Caco-2 (cell line): ENCODE results near the gene ATXN7L1. TPM values are rescaled to one million over a fixed set of nuclear protein-coding genes. Genes with fewer than 3 reads are reported as not detected.

Experiments used
- BruUV-seq: library from RNA; stranded (reverse); fragments of 400-500 nt; replicated peaks from 2 replicates; lab custom pipeline; 2021; lab: Mats Ljungman, UMichigan
- CTCF ChIA-PET: fragments of 300-600 bp; sonication (Branson Sonifier 250); formaldehyde crosslinking; loops from one replicate; lab custom pipeline; 2022; ENCODE audit warnings: antibody characterized with exemption; lab: Charles Lee
- POLR2A ChIA-PET: fragments of 300-600 bp; sonication (Branson Sonifier 250); formaldehyde crosslinking; loops from one replicate; lab custom pipeline; 2022; ENCODE audit warnings: antibody characterized with exemption; lab: Charles Lee
- DNase-seq, 2 experiments: peaks; one replicate each; pipeline versions ENCODE4 v3.0.0 to v3.0.0-alpha.2; 2020 to 2022
- H3K27me3 ChIP-seq: replicated peaks from 2 replicates; pipeline ENCODE4 v1.6.0; 2011; ENCODE audit warnings: low read length; ENCODE audit not compliant: control insufficient read depth, insufficient read depth
- H3K36me3 ChIP-seq: 2 replicates; pipeline ENCODE4 v1.5.1; 2011; ENCODE audit warnings: low read length; ENCODE audit not compliant: control insufficient read depth, insufficient read depth
- H3K4me1 ChIP-seq: fragments of 250-450 bp; sonication (Bioruptor Pico); 2 replicates; pipeline ENCODE4 v1.5.1; 2020; ENCODE audit warnings: mild to moderate bottlenecking
- H3K4me3 ChIP-seq: 2 replicates; pipeline ENCODE4 v1.5.1; 2011; ENCODE audit warnings: low read depth, mild to moderate bottlenecking, control low read depth, low read length
- H3K9me3 ChIP-seq: fragments of 250-450 bp; sonication (Bioruptor Pico); 2 replicates; pipeline ENCODE4 v1.5.1; 2020; ENCODE audit warnings: mild to moderate bottlenecking, moderate library complexity
- H3K27ac Mint-ChIP-seq: one replicate; pipeline ENCODE4 v1.8.0; 2022; ENCODE audit warnings: mixed read lengths; ENCODE audit not compliant: unreplicated experiment
- H3K27me3 Mint-ChIP-seq: one replicate; pipeline ENCODE4 v1.8.0; 2022; ENCODE audit warnings: mixed read lengths; ENCODE audit not compliant: insufficient read depth, unreplicated experiment
- H3K36me3 Mint-ChIP-seq: one replicate; pipeline ENCODE4 v1.8.0; 2022; ENCODE audit warnings: mild to moderate bottlenecking, mixed read lengths; ENCODE audit not compliant: insufficient read depth, unreplicated experiment
- H3K4me1 Mint-ChIP-seq: one replicate; pipeline ENCODE4 v1.8.0; 2022; ENCODE audit warnings: low read depth, mixed read lengths; ENCODE audit not compliant: unreplicated experiment
- H3K4me3 Mint-ChIP-seq: one replicate; pipeline ENCODE4 v1.8.0; 2022; ENCODE audit warnings: mild to moderate bottlenecking, moderate library complexity, mixed read lengths; ENCODE audit not compliant: unreplicated experiment
- H3K9me3 Mint-ChIP-seq: one replicate; pipeline ENCODE4 v1.8.0; 2022; ENCODE audit warnings: mixed read lengths; ENCODE audit not compliant: unreplicated experiment
- intact Hi-C: fragments of 100-400 bp; cut with micrococcal nuclease; formaldehyde crosslinking; loops from one replicate; pipeline ENCODE4 v1.10.0; 2022; ENCODE audit not compliant: unreplicated experiment
- total RNA-seq: library from RNA; stranded (reverse); gene quantifications from 2 replicates; pipeline ENCODE4 v1.2.3, GENCODE V29; 2022
- TF ChIP-seq, protein P1 (sequence below), 2 experiments: fragments of 200-600 bp in 1 of 2; IDR thresholded peaks; 1 replicate in 1 of 2; 2 replicates in 1 of 2; pipeline versions ENCODE4 v1.5.1 to v1.8.0; 2011 to 2022; ENCODE audit warnings: antibody characterized with exemption in 1 of 2, control low read depth in 1 of 2, inconsistent platforms in 1 of 2, low read depth in 1 of 2, low read length in 1 of 2, mild to moderate bottlenecking in 1 of 2, moderate library complexity in 1 of 2; ENCODE audit not compliant: insufficient read depth in 1 of 2, severe bottlenecking in 1 of 2, unreplicated experiment in 1 of 2

ATXN7L1 gene
- total RNA-seq, 1 experiment from 2014 or later = 14.1 TPM

DNA sequence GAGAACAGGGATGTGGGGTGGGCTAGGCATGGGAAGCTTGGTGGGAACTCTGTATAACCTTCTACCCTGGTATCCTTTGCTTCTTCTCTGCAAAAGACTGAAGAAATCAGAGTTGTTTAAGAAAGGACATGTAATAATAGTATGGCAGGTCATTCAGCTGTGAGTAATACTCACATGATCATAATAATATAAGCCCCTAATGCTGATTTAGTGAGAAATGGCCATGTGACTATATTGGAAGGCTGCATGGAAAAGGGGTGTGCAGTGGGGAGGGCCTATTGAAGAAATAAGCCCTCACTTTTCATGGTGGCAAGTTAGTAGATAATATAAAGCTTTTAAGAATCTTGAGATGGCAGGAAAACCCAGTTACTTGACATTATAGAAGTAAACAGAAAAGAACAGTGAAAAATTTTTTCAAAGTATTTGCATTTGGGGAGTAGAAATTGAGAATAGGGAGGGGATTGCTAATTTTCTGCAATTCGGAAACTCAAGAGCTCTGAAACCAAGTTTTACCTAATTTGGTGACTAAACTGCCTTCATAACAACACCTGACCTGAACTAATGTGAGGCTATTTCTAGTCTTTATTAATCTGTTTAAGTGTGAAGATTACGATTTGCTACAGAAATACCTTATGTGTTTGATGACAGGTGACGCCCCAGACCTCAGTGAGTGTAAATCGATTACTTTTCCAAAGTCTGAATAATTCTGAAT is 44.4 kb downstream of the ATXN7L1 start:
- H3K9me3 ChIP-seq = no peaks in the 10 kb centered on the region
- CTCF ChIA-PET = interaction anchor here (0.6 kb wide), 1 partner anchor 32 kb away, joined by 3 read pairs; no protein-coding TSS in a partner anchor
- BruUV-seq = no TSS peak
- no peaks in the 10 kb centered on the region for H3K36me3 ChIP-seq
- peaks cover 32% of the 10 kb centered on the region for H3K4me1 ChIP-seq
- H3K4me3 ChIP-seq = no peak overlapping the region
- POLR2A ChIA-PET = interaction anchor here (0.6 kb wide), 1 partner anchor 365 kb away, joined by 4 read pairs; no protein-coding TSS in a partner anchor
- no peak overlapping the region for H3K27ac Mint-ChIP-seq
- TF ChIP-seq, protein P1, sequence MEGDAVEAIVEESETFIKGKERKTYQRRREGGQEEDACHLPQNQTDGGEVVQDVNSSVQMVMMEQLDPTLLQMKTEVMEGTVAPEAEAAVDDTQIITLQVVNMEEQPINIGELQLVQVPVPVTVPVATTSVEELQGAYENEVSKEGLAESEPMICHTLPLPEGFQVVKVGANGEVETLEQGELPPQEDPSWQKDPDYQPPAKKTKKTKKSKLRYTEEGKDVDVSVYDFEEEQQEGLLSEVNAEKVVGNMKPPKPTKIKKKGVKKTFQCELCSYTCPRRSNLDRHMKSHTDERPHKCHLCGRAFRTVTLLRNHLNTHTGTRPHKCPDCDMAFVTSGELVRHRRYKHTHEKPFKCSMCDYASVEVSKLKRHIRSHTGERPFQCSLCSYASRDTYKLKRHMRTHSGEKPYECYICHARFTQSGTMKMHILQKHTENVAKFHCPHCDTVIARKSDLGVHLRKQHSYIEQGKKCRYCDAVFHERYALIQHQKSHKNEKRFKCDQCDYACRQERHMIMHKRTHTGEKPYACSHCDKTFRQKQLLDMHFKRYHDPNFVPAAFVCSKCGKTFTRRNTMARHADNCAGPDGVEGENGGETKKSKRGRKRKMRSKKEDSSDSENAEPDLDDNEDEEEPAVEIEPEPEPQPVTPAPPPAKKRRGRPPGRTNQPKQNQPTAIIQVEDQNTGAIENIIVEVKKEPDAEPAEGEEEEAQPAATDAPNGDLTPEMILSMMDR (IDR thresholded peaks at IDR 0.05; ENCODE audit: insufficient read depth in 1 of 2, low read depth in 1 of 2, low read length in 1 of 2, severe bottlenecking in 1 of 2, unreplicated experiment in 1 of 2) = no peak
- peaks cover 12% of the 10 kb centered on the region for H3K4me1 Mint-ChIP-seq
- intact Hi-C loops = no loop called here
- H3K27me3 ChIP-seq = no peaks in the 10 kb centered on the region
- no peaks in the 10 kb centered on the region for H3K27me3 Mint-ChIP-seq
- H3K36me3 Mint-ChIP-seq = no peaks in the 10 kb centered on the region
- H3K4me3 Mint-ChIP-seq = no peak overlapping the region
- H3K9me3 Mint-ChIP-seq = no peaks in the 10 kb centered on the region
- no peak for DNase-seq

DNA sequence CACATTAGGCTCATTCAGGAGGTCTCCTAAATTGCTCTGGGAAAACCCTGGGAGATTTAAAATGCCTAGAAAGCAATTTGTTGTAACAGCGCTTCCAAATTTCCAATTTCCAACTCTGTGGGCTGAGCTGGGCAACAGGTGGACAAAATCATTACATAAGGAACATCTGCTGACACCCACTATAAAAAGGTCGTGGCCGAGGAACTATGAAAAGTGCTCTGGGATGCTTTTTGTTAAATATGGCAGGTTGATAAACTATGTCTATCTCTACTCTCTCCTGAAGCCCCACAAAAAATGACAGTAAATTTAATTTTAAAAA is 45.1 kb downstream of the ATXN7L1 start:
- Histone ChIP-seq H3K4me3 (no peak overlapping the region), H3K4me1 (peaks cover 32% of the 10 kb centered on the region), H3K27me3 (no peaks in the 10 kb centered on the region), H3K9me3 (no peaks in the 10 kb centered on the region), H3K36me3 (no peaks in the 10 kb centered on the region; the same call in 1 of the 2 replicates)
- Mint-ChIP-seq H3K4me1 (peaks cover 12% of the 10 kb centered on the region), H3K27ac (no peak overlapping the region), H3K4me3 (no peak overlapping the region), H3K27me3 (no peaks in the 10 kb centered on the region), H3K9me3 (no peaks in the 10 kb centered on the region), H3K36me3 (no peaks in the 10 kb centered on the region)
- BruUV-seq = no TSS peak
- TF ChIP-seq, protein P1 (IDR thresholded peaks at IDR 0.05; ENCODE audit: insufficient read depth in 1 of 2, low read depth in 1 of 2, low read length in 1 of 2, severe bottlenecking in 1 of 2, unreplicated experiment in 1 of 2) = no peak
- POLR2A ChIA-PET = no interaction called here
- DNase-seq = no peak
- intact Hi-C loops = no loop called here
- CTCF ChIA-PET = interaction anchor here (0.6 kb wide), 1 partner anchor 31 kb away, joined by 3 read pairs; no protein-coding TSS in a partner anchor

DNA sequence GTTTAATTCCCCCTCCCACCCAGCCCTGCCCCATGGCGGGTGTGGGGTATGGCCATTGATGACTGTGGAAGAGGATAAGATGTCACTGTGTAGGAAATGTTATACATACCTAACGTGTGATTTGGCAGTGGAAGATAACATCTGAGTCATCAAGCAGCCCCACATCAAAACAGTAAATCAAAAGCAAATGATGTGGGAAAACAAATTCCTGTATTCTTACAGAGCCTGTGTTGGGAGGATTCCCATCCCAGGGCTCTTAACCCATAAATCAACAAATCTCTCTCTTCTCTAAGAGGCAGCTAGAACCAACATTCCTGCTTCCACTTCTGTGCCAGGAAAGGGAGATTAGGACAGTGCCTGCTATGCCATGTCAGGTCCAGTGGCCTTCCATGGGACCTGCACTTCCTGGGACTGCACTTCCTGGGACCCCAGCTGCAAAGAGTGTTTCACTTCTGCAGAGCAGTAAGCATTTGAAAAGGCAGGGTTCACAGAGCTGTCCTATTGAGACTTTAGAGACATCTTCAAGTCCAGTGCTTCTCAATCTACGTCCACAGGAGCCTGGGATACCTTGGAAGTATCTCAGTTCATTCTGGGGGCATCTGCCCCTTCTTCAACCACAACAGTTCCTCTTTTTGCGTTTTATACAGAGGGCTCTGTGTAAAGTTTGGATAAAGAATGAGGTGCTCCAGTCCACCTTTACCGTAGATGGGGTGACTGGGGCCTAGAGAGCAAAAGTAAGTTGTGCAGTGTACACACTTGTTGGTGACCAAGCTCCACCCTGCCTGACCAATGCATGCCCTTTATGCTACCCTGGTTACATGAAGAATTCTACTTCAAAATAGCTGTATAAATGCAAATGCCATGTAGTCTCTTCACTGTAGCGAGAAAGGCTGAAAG is 45.7 kb downstream of the ATXN7L1 start:
- CTCF ChIA-PET = interaction anchor here (0.6 kb wide), 1 partner anchor 30 kb away, joined by 3 read pairs; no protein-coding TSS in a partner anchor
- H3K4me1 ChIP-seq = peaks cover 32% of the 10 kb centered on the region
- H3K27me3 Mint-ChIP-seq = no peaks in the 10 kb centered on the region
- intact Hi-C loops = no loop called here
- no TSS peak for BruUV-seq
- H3K27me3 ChIP-seq = no peaks in the 10 kb centered on the region
- no peak overlapping the region for H3K4me3 Mint-ChIP-seq
- H3K9me3 Mint-ChIP-seq = no peaks in the 10 kb centered on the region
- H3K9me3 ChIP-seq = no peaks in the 10 kb centered on the region
- no peaks in the 10 kb centered on the region; the same call in 1 of the 2 replicates for H3K36me3 ChIP-seq
- peaks cover 12% of the 10 kb centered on the region for H3K4me1 Mint-ChIP-seq
- POLR2A ChIA-PET = no interaction called here
- H3K4me3 ChIP-seq = no peak overlapping the region
- H3K36me3 Mint-ChIP-seq = no peaks in the 10 kb centered on the region
- TF ChIP-seq, protein P1 (IDR thresholded peaks at IDR 0.05; ENCODE audit: insufficient read depth in 1 of 2, low read depth in 1 of 2, low read length in 1 of 2, severe bottlenecking in 1 of 2, unreplicated experiment in 1 of 2) = no peak
- no peak overlapping the region for H3K27ac Mint-ChIP-seq
- peak in 1 of 2 experiments; percentile 15 for DNase-seq
